Cardiac septum (tissue), 1 donor: ENCODE measurements around the gene C20orf144. TPM values are rescaled to one million over a fixed set of nuclear protein-coding genes. Genes with fewer than 3 reads are reported as not detected.
"Not testable (repeated sequence)": the region's sequence is repeated elsewhere in the genome, so short reads cannot be mapped to it uniquely, and the experiment has no call there.

Experiments
- DNase-seq: peaks from one replicate; pipeline ENCODE4 v3.0.0-alpha.2; 2020; ENCODE audit warnings: low spot score
- intact Hi-C: fragments of 100-400 bp; cut with DNase I; formaldehyde crosslinking; loops from one replicate; pipeline ENCODE4 v1.14.0; 2022
- total RNA-seq: library from RNA; stranded (reverse); fragmentation: NEBNext Ultra II Directional; extraction: Animal tissue kit (Norgen Biotek cat#: 25700); gene quantifications from one replicate; pipeline ENCODE4 v1.2.1, GENCODE V29; 2021
- donor health status: DM: no; HTN: no; CAD: no.

The C20orf144 gene
- total RNA-seq, 1 donor from 2014 or later, result not detected

DNA sequence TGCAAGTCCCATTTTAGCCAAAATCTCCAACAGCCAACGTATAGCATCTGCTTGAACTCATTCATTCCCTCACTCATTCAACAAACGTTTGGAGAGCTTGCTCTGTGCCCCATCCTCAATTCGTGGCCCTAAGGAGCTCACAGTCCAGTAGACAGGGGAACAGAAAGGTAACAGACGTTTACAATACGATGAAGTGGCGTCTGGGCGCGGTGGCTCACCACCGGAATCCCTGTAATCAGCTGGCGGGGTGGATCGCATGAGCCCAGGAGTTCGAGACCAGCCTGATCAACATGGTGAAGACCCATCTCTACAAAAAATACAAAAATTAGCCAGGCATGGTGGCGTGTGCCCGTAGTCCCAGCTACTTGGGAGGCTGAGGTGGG, 24.8 kb downstream of the C20orf144 start:
- intact Hi-C loops, result loop anchor here (10.0 kb wide), 1 partner anchor 308 kb away; the partner anchor contains the start of gene RALY
- no peak for DNase-seq

DNA sequence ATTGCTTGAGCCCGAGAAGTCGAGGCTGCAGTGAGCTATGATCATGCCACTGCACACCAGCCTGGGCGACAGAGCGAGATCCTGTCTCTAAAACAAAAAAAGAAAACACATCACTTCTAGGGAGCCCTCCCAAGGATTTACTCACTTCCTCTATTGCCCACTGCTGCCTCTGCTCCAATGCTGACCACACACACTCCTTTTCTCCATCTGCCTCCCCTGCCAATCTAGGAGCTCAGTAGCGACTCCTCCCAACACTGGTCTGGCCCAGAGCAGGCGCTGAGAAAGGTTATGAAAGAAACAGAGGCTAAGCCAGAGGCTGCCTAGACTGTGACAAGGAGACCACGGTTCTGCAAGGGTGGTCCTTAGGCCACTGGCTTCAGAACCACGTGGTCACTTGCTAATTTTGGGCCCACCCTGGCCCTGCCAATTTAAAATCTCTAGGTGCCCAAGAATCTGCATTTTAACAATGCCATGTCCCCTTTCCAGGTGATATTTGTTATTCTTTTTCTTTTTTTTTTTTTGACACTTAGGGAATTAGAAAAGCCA, 25.3 kb downstream of the C20orf144 start:
- intact Hi-C loops, result loop anchor here (10.0 kb wide), 1 partner anchor 307 kb away; the partner anchor contains the start of gene RALY
- no peak for DNase-seq

DNA sequence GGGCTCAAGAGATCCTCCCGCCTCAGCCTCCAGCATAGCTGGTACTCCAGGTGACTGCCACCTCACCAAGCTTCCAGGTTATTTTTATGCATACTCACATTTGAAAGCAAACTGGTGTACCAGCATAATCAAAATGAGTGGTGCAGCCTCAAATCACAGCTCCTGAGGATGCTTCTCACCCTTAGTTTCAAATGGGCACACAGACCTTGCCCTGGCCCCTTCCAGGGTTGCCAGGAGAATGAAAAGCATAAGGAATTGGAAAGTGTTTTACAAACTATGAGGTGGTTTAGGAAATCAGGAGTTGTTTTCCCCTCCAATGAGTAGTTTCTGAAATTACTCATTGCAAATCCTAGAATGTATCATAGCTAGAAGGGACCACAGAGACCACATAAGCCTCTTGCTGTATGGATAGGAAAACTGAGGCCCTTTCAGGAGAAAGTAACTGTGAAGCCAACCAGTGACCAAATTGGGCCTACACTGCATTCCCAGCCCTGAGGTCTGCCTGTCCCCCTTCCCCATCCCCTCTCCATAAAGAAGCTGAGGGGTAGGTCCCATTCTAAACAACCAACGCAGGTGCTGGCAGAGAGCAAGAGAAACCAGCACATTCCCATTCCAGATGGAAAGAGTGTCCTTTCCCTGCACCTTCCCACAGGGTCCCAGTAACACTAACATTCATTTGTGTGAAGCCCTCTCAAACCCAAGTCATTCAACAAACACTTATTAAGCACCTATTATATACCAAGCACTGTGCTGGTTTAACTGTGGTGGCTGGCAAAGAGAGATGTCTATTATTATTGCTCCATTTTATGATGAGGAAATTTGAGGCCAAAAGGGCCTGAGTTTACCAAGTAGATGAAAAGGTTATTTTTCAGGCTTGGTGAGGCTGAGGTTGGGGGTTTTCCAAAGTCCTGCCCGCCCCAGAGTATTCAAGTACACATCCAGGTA, 26.1 kb downstream of the C20orf144 start:
- intact Hi-C loops, result loop anchor here (10.0 kb wide), 1 partner anchor 307 kb away; the partner anchor contains the start of gene RALY
- DNase-seq, result no peak

DNA sequence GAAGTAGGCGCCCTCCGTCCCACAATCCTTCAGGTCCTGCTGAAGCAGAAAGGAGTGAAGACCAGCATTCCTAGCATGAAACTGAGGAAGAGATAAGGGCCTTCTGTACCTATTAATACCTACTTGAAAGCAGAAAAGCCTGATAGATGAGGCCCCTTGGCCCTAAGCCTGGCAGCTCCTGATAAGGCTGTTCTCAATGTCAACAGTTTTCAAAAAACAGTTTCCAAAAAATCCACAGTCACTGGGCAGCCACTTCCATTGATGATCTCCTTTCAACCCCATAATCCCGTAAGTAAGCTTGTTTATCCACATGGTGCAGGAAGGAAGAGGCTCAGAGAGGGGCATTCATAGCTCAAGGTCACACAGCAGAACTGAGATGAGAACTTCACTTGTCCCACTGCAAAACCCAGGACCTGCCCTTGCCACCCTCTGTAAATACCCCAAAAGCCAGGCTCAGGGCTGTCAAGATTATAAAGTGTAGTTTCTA, 26.9 kb downstream of the C20orf144 start:
- DNase-seq, result no peak
- intact Hi-C loops, result loop anchor here (10.0 kb wide), 1 partner anchor 306 kb away; the partner anchor contains the start of gene RALY

DNA sequence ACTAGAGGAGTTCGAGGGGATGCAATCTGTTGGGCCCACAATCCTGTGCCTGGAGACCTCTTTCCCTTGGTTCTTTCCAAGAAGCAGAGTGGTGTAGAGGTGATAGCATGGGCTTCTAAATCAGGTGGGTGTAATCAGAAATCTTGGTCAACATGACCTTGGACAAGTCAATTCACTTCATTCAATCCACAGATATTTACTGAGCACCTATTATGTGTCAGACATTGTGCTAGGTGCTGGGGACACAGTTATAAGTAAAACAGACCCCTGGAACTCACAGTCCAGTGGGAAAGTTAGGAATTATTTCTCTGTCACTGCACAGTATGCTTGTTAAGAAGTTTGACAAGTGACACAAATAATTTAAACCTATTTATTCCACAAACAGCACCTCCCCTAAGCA, 27.4 kb downstream of the C20orf144 start:
- no peak for DNase-seq
- intact Hi-C loops, result loop anchor here (10.0 kb wide), 1 partner anchor 305 kb away; the partner anchor contains the start of gene RALY

DNA sequence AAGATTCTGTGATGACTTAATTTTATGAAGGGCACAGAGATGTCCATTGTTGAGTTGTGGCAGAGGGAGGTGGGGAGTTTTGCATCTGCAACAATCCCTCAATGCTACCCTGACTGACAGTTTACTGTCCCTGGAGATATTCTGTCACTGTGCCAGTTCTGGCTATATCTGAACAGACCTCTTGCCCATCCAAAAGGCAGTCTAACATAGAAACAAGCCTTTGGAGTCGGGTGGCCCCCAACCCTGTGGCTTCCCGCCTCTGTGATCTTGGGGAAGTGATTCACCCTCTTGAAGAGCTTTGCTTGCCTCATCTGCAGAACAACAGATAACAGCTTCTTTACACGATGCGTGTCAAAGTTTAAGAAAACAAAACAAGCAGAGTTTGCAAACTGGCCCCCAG, 27.8 kb downstream of the C20orf144 start:
- intact Hi-C loops, result loop anchor here (10.0 kb wide), 1 partner anchor 305 kb away; the partner anchor contains the start of gene RALY
- DNase-seq, result no peak

DNA sequence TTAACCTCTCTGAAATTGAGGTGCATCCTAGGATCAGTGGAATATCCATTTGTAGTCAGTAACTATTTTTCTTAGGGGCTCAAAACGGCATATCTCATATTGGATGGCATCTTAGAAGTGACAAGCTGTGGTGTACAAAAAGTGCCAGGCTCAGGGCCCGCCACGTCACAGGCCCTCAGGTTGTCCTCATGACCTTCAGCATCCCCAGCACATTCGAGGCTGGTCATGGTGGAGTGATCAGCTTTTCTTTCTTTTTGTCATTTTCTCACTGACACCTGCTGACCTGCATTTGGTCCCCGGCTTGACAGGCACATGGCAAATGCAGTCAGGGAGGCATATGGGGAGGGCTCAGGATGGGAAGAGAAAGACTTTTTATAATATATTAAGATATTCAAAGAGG, 31.2 kb downstream of the C20orf144 start:
- DNase-seq, result no peak

DNA sequence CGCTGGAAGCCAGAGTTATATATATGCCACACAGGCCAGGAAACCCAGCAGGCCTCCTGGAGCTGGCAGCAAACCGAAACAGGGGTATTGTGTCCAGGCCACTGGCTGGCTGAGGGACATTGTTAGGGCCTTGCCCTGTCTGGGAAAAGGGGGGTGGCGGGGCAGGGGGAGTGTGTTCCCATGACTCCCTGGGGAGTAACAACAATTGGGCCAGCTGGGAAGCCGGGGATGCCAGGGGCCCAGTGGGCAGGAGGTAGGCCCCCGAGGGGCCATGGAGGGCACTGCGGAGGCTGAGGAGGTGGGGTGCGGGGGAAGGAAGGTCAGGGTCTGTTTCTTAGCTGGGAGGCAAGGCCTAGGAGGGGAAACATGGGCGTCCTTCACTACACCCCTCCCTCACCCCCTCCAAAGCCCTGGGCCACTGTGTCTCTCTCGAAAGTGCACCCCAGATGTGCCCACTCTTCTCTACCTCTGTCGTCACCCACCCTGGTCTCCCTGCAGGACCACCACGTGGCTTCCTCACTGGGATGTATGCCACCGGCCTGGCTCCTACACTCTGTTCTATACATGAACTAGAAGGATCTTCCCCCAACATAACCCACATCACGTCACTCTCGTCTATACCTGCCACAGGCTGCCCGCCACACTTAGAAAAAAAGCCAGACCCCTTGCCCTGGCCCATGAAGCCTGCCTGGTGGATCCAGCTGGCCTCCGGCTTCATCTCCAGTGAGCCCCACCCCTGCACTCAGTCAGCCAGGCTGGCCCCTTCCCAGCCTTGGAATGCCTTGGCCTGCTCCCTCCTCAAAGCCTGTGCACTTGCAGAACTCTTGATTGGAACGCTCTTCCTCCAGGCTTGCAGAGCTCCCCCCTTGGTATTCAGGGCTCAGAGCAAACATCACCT, 31.9 kb downstream of the C20orf144 start:
- intact Hi-C loops, result no loop called here
- no peak for DNase-seq

More for the DNA sequence above, 31.2 kb downstream of the C20orf144 start:
- intact Hi-C loops, result no loop called here

DNA sequence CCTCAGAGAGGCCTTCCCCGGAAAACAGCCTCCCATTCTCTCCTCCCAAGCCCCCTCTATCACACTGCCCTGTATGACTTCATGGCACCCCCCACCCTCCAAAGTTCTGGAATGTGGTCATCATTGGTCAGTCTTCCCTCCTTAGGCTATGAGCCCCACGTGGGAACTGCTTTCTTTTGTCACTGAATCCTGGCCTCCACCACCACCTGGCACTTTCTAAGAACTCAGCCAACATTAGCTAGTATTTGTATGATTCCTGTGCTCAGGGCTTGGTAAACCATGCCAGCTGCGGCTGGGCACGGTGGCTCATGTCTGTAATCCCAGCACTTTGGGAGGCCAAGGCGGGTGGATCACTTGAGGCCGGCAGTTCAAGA, 32.5 kb downstream of the C20orf144 start:
- DNase-seq, result no peak
- intact Hi-C loops, result no loop called here

DNA sequence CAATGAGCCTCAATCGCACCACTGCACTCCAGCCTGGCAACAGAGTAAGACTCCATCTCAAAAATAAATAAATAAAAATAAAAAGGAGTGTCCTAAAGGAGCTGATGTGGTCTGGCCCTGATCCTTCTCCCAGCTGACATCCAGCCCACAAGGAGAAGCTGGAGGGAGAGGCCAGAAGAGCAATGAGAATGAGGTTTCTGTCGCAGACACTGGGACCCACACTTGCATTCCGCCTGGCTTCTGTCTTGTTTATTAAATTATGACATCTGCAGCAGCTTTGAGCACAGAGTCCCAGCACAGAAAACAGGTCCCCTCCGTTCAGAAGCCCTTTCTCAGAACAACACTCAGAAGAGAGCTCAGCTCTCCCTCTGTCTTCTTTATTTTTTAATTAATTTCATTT, 34.3 kb downstream of the C20orf144 start:
- no peak for DNase-seq

DNA sequence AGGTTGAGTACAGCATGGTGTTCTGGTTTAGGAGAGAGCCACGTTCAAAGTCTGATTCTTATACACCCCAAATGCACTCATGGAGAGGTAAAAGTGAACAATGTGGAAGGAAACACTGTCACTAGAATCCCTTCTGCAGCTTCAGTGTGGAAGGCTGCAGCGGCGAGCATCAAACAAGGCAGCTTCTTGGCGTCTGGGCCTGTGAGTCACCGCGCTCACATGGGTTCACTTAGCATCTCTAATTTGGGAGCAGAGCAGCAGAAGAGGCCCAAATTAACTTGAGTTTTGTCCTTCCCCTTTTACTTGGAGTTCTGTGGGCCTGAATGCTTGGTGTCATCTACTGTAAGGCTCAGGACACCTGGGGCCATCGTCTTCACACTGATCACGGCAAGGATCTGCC, 35.0 kb downstream of the C20orf144 start:
- intact Hi-C loops, result no loop called here
- DNase-seq, result no peak

More for the DNA sequence above, 34.3 kb downstream of the C20orf144 start:
- intact Hi-C loops, result no loop called here

DNA sequence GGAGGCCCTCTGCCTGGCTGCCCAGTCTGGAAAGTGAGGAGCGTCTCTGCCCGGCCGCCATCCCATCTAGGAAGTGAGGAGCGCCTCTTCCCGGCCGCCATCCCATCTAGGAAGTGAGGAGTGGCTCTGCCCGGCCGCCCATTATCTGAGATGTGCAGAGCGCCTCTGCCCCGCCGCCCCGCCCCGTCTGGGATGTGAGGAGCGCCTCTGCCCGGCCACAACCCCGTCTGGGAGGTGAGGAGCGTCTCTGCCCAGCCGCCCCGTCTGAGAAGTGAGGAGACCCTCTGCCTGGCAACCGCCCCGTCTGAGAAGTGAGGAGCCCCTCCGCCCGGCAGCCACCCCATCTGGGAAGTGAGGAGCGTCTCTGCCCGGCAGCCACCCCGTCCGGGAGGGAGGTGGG, 36.8 kb downstream of the C20orf144 start:
- DNase-seq, intact Hi-C loops: not testable (repeated sequence)

DNA sequence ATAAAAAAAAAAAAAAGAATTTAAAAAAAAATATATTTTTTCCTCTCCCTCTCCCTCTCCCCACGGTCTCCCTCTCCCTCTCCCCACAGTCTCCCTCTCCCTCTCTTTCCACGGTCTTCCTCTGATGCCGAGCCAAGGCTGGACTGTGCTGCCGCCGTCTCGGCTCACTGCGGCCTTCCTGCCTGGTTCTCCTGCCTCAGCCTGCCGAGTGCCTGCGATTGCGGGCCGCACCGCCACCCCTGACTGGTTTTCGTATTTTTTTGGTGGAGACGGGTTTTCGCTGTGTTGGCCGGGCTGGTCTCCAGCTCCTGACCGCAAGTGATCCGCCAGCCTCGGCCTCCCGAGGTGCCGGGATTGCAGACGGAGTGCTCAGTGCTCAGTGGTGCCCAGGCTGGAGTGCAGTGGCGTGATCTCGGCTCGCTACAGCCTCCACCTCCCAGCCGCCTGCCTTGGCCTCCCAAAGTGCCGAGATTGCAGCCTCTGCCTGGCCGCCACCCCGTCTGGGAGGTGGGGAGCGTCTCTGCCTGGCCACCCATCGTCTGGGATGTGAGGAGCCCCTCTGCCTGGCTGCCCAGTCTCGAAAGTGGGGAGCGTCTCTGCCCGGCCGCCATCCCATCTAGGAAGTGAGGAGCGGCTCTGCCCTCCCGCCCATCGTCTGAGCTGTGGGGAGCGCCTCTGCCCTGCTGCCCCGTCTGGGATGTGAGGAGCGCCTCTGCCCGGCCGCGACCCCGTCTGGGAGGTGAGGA, 38.7 kb downstream of the C20orf144 start:
- intact Hi-C loops, DNase-seq: not testable (repeated sequence)

DNA sequence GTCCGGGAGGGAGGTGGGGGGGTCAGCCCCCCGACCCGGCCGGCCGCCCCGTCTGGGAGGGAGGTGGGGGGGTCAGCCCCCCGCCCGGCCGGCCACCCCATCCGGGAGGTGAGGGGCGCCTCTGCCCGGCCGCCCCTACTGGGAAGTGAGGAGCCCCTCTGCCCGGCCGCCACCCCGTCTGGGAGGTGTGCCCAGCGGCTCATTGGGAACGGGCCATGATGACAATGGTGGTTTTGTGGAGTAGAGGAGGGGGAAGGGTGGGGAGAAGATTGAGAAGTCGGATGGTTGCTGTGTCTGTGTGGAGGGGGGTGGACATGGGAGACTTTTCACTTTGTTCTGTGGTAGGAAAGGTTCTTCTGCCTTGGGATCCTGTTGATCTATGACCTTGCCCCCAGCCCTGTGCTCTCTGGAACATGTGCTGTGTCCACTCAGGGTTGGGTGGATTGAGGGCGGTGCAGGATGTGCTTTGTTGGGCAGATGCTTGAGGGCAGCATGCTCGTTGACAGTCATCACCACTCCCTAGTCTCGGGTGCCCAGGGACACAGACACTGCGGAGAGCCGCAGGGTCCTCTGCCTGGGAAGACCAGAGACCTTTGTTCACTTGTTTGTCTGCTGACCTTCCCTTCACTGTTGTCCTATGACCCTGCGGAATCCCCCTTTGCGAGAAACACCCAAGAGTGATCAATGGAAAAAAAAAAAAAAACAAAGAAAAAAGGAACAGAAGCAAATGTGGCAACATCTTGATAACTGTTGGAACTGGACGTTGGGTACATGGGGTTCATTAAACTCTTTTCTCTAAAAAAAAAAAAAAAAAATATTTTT, 39.7 kb downstream of the C20orf144 start:
- no peak for DNase-seq
- intact Hi-C loops, result no loop called here

DNA sequence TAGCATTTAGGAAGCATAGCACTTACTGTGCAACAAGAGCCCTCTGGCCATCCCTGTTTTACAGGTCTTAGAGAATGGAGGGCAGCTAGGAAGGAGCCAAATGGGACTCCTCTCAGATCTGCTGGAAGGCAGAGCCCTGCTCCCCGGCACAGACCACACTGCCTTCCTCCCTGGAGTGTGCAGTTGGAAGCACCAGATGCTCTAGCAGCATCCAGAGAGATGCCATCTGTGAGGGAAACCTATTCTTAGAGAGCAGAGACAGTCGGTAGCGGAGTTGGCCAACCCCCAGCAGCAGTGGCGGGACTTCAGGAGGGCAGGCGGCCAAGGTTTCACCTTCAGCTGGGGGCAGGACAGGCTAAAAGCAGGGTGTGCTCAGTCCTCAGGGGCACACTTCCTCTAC, 40.7 kb downstream of the C20orf144 start:
- peak; percentile 82 for DNase-seq
- intact Hi-C loops, result no loop called here

DNA sequence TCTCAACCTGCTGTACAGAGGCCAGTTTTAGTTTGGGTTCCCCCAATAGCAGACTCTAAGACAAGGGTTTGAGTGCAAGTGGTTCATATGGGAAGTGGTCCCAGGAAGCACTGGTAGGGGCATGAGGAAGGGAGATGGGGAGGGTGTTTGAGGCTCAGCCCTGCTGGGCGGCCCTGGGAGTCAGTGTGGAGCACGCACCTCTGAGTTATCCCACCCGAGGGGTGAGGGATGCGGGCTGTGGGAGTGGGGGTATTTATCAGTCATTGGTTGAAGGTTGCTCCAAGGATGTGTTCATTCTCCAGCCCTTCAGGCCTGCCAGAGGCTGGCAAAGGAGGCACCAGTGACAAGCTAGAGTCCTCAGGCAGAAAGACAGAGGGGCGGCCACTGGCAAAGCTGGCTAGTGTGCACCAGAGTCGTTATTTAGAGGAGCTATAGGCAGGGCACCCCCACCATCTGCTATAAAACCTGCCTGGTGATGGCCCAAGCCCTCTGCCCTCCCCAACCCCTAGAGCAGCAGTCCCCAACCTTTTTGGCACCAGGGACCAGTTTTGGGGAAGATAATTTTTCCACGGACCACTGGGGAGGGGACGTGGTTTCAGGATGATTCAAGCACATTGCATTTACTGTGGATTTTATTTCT, 41.5 kb downstream of the C20orf144 start:
- no peak for DNase-seq
- intact Hi-C loops, result no loop called here

DNA sequence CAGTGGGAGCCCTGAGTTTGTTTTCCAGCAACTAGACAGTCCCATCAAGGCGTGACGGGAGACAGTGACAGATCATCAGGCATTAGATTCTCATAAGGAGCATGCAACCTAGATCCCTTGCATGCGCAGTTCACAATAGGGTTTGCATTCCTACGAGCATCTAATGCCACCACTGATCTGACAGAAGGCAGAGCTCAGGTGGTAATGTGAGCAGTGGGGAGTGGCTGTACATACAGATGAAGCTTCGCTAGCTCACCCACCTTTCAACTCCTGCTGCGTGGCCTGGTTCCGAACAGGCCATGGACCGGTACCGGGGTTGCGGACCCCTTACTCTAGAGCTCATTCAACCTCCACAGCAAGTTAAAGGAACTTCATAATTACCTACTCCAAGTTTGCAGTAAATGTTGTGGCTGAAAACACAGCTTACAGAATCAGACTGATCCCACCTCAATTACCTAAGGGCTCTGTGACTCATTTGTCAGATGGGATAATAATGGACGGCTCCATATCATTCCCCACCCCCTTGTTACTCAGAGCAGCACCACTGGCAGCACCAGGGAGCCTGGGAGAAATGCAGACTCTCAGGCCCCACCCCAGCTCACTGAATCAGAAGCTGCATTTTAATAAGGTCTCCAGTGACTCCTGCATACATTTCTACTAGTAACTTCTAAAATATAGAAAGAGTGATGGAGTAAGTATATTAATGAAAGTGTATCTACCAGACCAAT, 42.2 kb downstream of the C20orf144 start:
- DNase-seq, result no peak
- intact Hi-C loops, result no loop called here
